Ishikawa (cell line): ENCODE data around the gene IL36A.

Experiments used
- CEBPB ChIP-seq: IDR thresholded peaks from 2 replicates; pipeline ENCODE4 v1.6.1; 2012
- CREB1 ChIP-seq: IDR thresholded peaks from 2 replicates; pipeline ENCODE4 v1.6.1; 2012; ENCODE audit warnings: low read depth
- EGR1 ChIP-seq: IDR thresholded peaks from 2 replicates; pipeline ENCODE4 v1.6.1; 2012
- EP300 ChIP-seq: IDR thresholded peaks from 2 replicates; pipeline ENCODE4 v1.6.1; 2012; ENCODE audit warnings: borderline replicate concordance
- FOXM1 ChIP-seq: IDR thresholded peaks from 2 replicates; pipeline ENCODE4 v1.6.1; 2012; ENCODE audit warnings: low read depth, borderline replicate concordance
- NFIC ChIP-seq: IDR thresholded peaks from 2 replicates; pipeline ENCODE4 v1.6.1; 2012
- RAD21 ChIP-seq: IDR thresholded peaks from 2 replicates; pipeline ENCODE4 v1.6.1; 2012; ENCODE audit warnings: low read depth
- TAF1 ChIP-seq: IDR thresholded peaks from 2 replicates; pipeline ENCODE4 v1.6.1; 2012; ENCODE audit warnings: low read depth, mild to moderate bottlenecking
- TCF12 ChIP-seq: IDR thresholded peaks from 2 replicates; pipeline ENCODE4 v1.6.1; 2012; ENCODE audit warnings: low read depth
- TEAD4 ChIP-seq: IDR thresholded peaks from 2 replicates; pipeline ENCODE4 v1.6.1; 2012
- YY1 ChIP-seq: IDR thresholded peaks from 2 replicates; pipeline ENCODE4 v1.6.1; 2012; ENCODE audit warnings: low read depth
- ZBTB7A ChIP-seq: IDR thresholded peaks from 2 replicates; pipeline ENCODE4 v1.6.1; 2012; ENCODE audit warnings: low read depth
- TF ChIP-seq, protein P1 (sequence below): IDR thresholded peaks from 2 replicates; pipeline ENCODE4 v1.6.1; 2012
- TF ChIP-seq, protein P2 (sequence below): IDR thresholded peaks from 2 replicates; pipeline ENCODE4 v1.6.1; 2012; ENCODE audit warnings: low read depth, mild to moderate bottlenecking
- TF ChIP-seq, protein P3 (sequence below): IDR thresholded peaks from 2 replicates; pipeline ENCODE4 v1.6.1; 2012

The IL36A gene

DNA sequence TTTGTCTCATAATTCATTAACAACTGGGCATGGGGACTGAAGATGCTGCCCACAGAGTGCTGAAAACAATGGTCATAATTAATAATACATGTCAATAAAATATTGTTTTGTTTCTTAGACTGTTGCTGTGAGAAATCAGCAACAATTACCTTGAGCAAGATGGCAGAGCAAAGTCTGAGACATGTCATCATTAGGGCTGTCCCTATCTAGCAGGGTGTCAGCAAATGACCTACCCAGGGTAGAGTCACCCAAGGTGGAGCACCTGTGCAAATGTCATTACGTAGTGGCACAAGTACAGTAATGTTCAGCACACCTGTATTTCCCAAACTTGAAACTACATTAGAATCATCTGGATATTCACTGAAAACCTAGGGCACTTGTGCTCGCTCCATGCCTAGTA lies 10.6 kb upstream of the IL36A start:
- TF ChIP-seq, protein P1, sequence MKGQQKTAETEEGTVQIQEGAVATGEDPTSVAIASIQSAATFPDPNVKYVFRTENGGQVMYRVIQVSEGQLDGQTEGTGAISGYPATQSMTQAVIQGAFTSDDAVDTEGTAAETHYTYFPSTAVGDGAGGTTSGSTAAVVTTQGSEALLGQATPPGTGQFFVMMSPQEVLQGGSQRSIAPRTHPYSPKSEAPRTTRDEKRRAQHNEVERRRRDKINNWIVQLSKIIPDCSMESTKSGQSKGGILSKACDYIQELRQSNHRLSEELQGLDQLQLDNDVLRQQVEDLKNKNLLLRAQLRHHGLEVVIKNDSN, result no peak
- no peak for TF ChIP-seq CEBPB
- TF ChIP-seq EGR1, result no peak
- no peak for TF ChIP-seq RAD21
- no peak for TF ChIP-seq TAF1
- TF ChIP-seq EP300, result no peak
- no peak for TF ChIP-seq CREB1
- no peak for TF ChIP-seq ZBTB7A
- TF ChIP-seq NFIC, result no peak
- no peak for TF ChIP-seq TCF12
- TF ChIP-seq YY1, result no peak
- TF ChIP-seq, protein P2, sequence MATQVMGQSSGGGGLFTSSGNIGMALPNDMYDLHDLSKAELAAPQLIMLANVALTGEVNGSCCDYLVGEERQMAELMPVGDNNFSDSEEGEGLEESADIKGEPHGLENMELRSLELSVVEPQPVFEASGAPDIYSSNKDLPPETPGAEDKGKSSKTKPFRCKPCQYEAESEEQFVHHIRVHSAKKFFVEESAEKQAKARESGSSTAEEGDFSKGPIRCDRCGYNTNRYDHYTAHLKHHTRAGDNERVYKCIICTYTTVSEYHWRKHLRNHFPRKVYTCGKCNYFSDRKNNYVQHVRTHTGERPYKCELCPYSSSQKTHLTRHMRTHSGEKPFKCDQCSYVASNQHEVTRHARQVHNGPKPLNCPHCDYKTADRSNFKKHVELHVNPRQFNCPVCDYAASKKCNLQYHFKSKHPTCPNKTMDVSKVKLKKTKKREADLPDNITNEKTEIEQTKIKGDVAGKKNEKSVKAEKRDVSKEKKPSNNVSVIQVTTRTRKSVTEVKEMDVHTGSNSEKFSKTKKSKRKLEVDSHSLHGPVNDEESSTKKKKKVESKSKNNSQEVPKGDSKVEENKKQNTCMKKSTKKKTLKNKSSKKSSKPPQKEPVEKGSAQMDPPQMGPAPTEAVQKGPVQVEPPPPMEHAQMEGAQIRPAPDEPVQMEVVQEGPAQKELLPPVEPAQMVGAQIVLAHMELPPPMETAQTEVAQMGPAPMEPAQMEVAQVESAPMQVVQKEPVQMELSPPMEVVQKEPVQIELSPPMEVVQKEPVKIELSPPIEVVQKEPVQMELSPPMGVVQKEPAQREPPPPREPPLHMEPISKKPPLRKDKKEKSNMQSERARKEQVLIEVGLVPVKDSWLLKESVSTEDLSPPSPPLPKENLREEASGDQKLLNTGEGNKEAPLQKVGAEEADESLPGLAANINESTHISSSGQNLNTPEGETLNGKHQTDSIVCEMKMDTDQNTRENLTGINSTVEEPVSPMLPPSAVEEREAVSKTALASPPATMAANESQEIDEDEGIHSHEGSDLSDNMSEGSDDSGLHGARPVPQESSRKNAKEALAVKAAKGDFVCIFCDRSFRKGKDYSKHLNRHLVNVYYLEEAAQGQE, result no peak
- TF ChIP-seq TEAD4, result no peak
- TF ChIP-seq, protein P3, sequence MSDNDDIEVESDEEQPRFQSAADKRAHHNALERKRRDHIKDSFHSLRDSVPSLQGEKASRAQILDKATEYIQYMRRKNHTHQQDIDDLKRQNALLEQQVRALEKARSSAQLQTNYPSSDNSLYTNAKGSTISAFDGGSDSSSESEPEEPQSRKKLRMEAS, result no peak
- no peak for TF ChIP-seq FOXM1

DNA sequence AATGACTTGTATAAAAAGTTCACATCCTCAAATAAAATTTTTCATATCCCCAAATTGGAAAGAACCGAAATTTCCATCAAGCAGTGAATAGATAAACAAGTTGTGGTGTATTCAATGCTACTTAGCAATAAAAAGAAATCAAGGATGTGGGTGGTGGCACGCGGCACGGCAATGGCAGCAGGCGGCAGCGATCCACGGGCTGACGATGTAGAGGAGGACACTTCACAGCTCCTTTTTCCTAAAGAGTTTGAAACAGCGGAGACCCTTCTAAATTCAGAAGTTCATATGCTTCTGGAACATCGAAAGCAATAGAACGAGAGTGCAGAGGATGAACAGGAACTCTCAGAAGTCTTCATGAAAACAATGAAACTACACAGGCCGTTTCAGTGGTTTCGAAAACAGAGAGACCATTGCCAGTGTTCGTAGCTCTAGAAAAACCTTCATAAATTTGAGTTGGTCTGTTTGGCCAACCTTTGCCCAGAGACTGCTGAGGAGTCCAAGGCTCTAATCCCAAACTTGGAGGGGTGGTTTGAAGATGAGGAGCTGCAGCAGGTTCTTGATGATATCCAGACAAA lies 9.8 kb upstream of the IL36A start:
- no peak for TF ChIP-seq NFIC
- TF ChIP-seq RAD21, result no peak
- TF ChIP-seq FOXM1, result no peak

DNA sequence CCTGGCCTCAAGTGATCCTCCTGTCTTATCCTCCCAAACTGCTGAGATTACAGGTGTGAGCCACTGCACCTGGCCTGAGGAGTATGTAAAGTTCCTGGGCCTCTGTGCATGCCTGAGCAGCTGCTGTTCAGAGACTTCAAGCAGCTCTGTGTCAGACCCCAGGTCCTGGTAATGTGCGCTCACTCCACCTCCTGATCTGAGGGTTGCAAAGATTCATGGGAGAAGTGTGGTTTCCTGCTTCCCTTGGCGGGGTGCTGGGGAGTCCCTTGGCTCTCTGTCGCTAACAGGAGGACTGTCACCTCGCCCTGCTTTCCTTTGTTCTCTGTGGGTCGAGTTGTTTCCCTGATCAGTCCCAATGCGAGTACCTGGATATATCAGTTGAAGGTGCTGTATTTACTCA lies 8.6 kb upstream of the IL36A start:
- TF ChIP-seq TEAD4 (no peak), CREB1 (no peak), FOXM1 (no peak), ZBTB7A (no peak), TAF1 (no peak), YY1 (no peak), NFIC (no peak), EGR1 (no peak)
- TF ChIP-seq, protein P2, result no peak
- TF ChIP-seq, protein P1, result no peak

DNA sequence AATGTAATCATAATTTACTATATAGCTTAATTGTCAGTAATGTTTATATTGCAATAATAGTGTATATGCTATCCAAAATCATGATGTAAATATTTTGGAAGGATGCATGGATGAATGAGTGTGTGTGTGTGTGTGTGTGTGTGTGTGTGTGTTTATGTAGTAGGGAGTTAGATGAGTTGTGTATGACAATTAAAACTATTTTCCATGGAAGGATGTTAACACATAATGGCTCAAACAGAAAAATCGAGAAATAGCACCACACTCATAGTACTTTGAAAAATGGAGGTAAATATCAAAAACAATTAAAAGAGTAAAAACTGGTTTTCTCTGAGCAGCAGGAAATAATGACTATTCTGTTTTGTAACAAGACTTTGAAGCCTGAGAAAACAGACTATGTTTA lies 8.1 kb upstream of the IL36A start:
- no peak for TF ChIP-seq FOXM1
- TF ChIP-seq TCF12, result no peak

DNA sequence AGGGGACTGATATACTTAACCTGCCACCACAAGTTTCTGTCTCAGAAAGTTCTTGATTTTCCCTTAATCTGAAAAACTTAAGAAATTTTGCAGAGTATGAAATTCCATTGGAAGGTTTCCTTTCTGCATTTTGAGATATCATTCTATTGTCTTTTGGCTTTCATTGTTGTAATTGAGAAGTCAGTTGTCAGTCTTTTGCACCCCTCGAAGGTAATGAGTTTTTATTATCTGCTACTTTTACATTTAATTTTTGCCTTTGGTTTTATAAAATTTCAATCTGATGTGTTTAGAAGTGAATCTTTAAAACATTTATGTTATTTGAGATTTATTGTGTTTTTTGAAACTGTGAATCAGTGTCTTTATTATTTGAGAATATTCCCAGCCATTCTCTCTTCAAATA lies 4.8 kb upstream of the IL36A start:
- TF ChIP-seq CREB1 (no peak), NFIC (no peak), FOXM1 (no peak), TAF1 (no peak), EP300 (no peak), TCF12 (no peak), EGR1 (no peak), YY1 (no peak)
- TF ChIP-seq, protein P2, result no peak
- TF ChIP-seq, protein P3, result no peak
- TF ChIP-seq, protein P1, result no peak
